Left forelimb (tissue), 1 donor: Measurements from ENCODE around the gene SLC25A43.
"Not testable (repeated sequence)": the region's sequence is repeated elsewhere in the genome, so short reads cannot be mapped to it uniquely, and the experiment has no call there.

ENCODE experiments used
- DNase-seq: peaks from one replicate; pipeline ENCODE4 v3.0.0-alpha.2; 2018; ENCODE audit warnings: low spot score

Gene SLC25A43

GRCh38 chrX:119407681-119408080 is 8.5 kb downstream of the SLC25A43 start:
- no peak for DNase-seq

- no peak for DNase-seq
Observed at GRCh38 chrX:119410027-119410819, 11.1 kb downstream of the SLC25A43 start.

- DNase-seq, result no peak
Observed at GRCh38 chrX:119410854-119411253, 11.7 kb downstream of the SLC25A43 start.

GRCh38 chrX:119411959-119412358 is 12.8 kb downstream of the SLC25A43 start:
- no peak for DNase-seq

GRCh38 chrX:119417376-119417775 is 18.2 kb downstream of the SLC25A43 start:
- no peak for DNase-seq

GRCh38 chrX:119417842-119418241 is 18.7 kb downstream of the SLC25A43 start:
- no peak for DNase-seq

GRCh38 chrX:119419146-119419545 is 20.0 kb downstream of the SLC25A43 start:
- DNase-seq, result no peak

GRCh38 chrX:119419898-119420297 is 20.8 kb downstream of the SLC25A43 start:
- DNase-seq, result no peak

- no peak for DNase-seq
Observed at GRCh38 chrX:119421016-119421705, 22.0 kb downstream of the SLC25A43 start.

GRCh38 chrX:119423631-119424030 is 24.5 kb downstream of the SLC25A43 start:
- DNase-seq, result no peak

- DNase-seq, result no peak
Observed at GRCh38 chrX:119424999-119425398, 25.9 kb downstream of the SLC25A43 start.

- DNase-seq, result no peak
Observed at GRCh38 chrX:119427024-119427794, 28.1 kb downstream of the SLC25A43 start.

- no peak for DNase-seq
Observed at GRCh38 chrX:119427795-119428185, 28.7 kb downstream of the SLC25A43 start.

GRCh38 chrX:119429471-119429870 is 30.3 kb downstream of the SLC25A43 start:
- DNase-seq, result no peak

GRCh38 chrX:119441295-119441694 is 42.2 kb downstream of the SLC25A43 start:
- DNase-seq, result not testable (repeated sequence)

GRCh38 chrX:119442286-119442685 is 43.1 kb downstream of the SLC25A43 start:
- DNase-seq, result no peak

- DNase-seq, result no peak
Observed at GRCh38 chrX:119453202-119453601, 54.1 kb downstream of the SLC25A43 start.

GRCh38 chrX:119455264-119455663 is 56.1 kb downstream of the SLC25A43 start:
- DNase-seq, result no peak

- DNase-seq, result no peak
Observed at GRCh38 chrX:119459181-119459580, 60.0 kb downstream of the SLC25A43 start.

GRCh38 chrX:119465555-119465954 is 66.4 kb downstream of the SLC25A43 start:
- DNase-seq, result no peak

GRCh38 chrX:119466970-119467369 is 67.8 kb downstream of the SLC25A43 start:
- DNase-seq, result no peak

- no peak for DNase-seq
Observed at GRCh38 chrX:119467433-119467832, 68.3 kb downstream of the SLC25A43 start.
